GM21515 (cell line): Measurements from ENCODE around the gene PDCD2.
"Not testable (repeated sequence)": the region's sequence is repeated elsewhere in the genome, so short reads cannot be mapped to it uniquely, and the experiment has no call there.

Experiments used
- ATAC-seq: cut with Tn5 transposase; IDR thresholded peaks from one replicate; pipeline ENCODE4 v1.9.1; 2021; ENCODE audit not compliant: unreplicated experiment

The PDCD2 gene

GRCh38 chr6:170584181-170584953 is at the start of gene PDCD2:
PDCD2 (minus strand) TSS chr6:170584637; CDS start chr6:170584581, 56 bp downstream.
- ATAC-seq: peak; percentile 97

GRCh38 chr6:170616020-170616554 is 31.6 kb upstream of the PDCD2 start:
- not testable (repeated sequence) for ATAC-seq

GRCh38 chr6:170612256-170612804 is 27.9 kb upstream of the PDCD2 start:
- peak; percentile 91 for ATAC-seq

GRCh38 chr6:170609225-170609624 is 24.8 kb upstream of the PDCD2 start:
- not testable (repeated sequence) for ATAC-seq

- no peak for ATAC-seq
Observed at GRCh38 chr6:170605574-170606259, 21.3 kb upstream of the PDCD2 start.

- ATAC-seq: no peak
Observed at GRCh38 chr6:170597278-170597677, 12.8 kb upstream of the PDCD2 start.

- no peak for ATAC-seq
Observed at GRCh38 chr6:170596426-170596825, 12.0 kb upstream of the PDCD2 start.

- ATAC-seq: no peak
Observed at GRCh38 chr6:170590725-170591124, 6.3 kb upstream of the PDCD2 start.

GRCh38 chr6:170584954-170585498 is 589 bp upstream of the PDCD2 start:
- ATAC-seq: peak; percentile 32

GRCh38 chr6:170583756-170584180 is 669 bp downstream of the PDCD2 start:
- peak; percentile 5 for ATAC-seq

GRCh38 chr6:170578909-170579308 is 5.5 kb downstream of the PDCD2 start:
- ATAC-seq: no peak

- ATAC-seq: no peak
Observed at GRCh38 chr6:170575250-170575649, 9.2 kb downstream of the PDCD2 start.

GRCh38 chr6:170572704-170573466 is 11.6 kb downstream of the PDCD2 start:
- ATAC-seq: no peak

GRCh38 chr6:170564936-170565530 is 19.4 kb downstream of the PDCD2 start:
- ATAC-seq: no peak

- ATAC-seq: no peak
Observed at GRCh38 chr6:170561555-170561954, 22.9 kb downstream of the PDCD2 start.

- ATAC-seq: no peak
Observed at GRCh38 chr6:170555305-170555704, 29.1 kb downstream of the PDCD2 start.

- ATAC-seq: no peak
Observed at GRCh38 chr6:170554796-170555137, 29.7 kb downstream of the PDCD2 start.

- ATAC-seq: peak; percentile 95
Observed at GRCh38 chr6:170554013-170554795, 30.2 kb downstream of the PDCD2 start, which contains the start of gene TBP. TBP (plus strand) TSS chr6:170554369; CDS start chr6:170557030, 2,661 bp downstream.

GRCh38 chr6:170553534-170554012 is 30.9 kb downstream of the PDCD2 start:
- peak; percentile 38 for ATAC-seq
